HG03457 (cell line): ENCODE data around the gene ATIC.

Source experiments
- ATAC-seq: cut with Tn5 transposase; IDR thresholded peaks from one replicate; pipeline ENCODE4 v1.9.1; 2021; ENCODE audit warnings: moderate number of reproducible peaks; ENCODE audit not compliant: unreplicated experiment

The ATIC gene

DNA sequence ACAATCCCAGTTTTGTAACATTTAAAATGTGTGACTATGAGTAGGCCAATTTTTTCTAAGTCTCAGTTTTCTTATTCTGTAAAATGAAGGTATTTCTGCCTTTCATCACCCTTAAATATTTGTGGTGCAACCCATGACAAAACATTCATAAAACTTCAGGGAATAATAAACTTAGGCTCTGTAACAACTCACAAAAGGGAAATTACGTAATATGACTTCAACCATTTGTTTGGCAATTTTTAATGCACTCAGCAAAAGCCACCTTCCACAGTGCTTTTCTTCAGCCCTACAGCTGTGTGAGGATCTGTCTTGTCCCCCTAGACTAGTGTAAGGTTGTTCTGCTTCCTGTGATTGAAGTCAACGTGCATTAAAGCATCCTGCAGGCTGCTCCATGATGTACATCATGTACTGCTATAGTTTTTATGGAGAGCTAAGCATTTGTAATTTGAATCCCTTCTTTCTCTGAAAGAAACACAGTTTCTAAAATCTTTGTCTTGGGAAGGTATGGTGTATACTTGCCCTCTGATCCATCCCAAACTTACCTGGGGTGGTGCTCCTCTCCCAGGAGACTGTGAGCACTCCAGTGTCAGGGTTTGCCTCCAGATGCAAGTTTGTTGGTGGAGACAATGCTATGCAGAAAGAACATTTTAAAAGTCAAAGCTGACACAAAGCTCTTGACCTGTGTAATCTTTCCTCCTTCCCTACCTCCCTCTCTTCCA, 84.9 kb downstream of the ATIC start:
- no peak for ATAC-seq

DNA sequence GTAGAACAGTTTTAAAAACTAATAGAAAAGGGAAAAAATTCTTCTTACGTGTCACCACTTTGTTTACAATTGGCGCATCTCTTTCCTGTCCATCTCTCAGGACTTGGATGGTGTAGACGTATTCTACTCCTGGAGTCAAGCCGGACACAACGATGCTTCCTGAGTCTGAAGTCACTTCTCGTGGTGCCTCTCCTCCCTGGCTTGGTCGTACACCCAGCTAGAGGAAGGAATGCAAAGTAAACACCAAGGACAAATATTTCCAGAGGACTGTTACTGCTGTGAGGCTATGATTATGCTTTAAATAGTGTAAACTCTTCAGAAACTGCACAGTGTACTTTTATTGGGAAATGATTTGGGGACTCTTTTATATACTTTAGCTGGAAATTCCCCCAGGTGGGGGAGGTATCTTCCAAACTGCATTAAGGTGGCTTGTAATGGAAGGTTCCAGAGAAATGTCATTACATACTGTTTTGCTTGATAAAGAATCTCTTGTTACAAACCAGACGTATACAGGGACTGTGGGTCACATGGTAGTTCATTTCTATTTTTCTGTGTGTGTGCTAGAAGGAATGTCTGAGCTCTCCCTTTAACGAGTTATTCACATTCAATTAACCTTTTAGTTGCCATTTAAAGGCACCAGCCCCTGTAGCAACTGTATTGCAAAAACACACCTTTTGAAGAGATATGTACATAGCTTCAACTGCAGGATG, 85.9 kb downstream of the ATIC start:
- no peak for ATAC-seq

DNA sequence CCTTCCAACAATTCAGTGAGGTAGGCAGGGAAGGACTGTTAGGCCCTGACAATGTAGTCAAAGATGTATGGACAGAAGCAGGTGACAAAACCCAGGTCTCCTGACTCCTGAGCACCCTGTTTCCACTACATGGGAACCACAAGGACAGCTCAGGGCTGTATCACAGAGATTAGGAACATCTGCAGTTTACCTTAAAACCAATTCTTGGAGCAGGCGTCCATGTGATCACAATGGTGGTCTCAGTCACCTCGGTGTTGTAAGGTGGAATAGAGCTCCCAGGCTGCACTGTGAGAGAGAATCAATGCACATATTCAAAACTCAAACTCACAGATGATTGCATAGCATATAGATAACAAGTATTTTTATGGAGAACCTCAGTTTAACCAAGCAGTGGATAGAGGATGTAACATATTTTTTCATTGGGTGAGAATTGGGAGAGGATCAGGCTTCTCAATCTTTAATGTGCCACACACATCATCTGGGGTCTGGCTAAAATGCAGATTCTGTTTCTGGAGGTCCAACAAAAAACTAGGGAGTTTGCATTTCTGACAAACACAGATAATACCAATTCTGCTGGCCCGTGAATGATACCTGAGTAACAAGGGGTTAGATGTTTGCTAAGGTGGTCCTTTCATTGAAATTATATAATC, 87.3 kb downstream of the ATIC start:
- ATAC-seq, result no peak
